ENCODE measurements around the gene MAP3K7CL. TPM values are rescaled to one million over a fixed set of nuclear protein-coding genes. Genes with fewer than 3 reads are reported as not detected.

Gene MAP3K7CL
- total RNA-seq, 1 donor from 2014 or later: 67.3 TPM

Other genes with a start within 250 kb of the MAP3K7CL start
- gene LTN1, start 137.8 kb upstream of the MAP3K7CL start, total RNA-seq: 28.9 and 31.1 TPM in 2 replicates
- 11.8 and 12.7 TPM in 2 replicates for gene RWDD2B, start 111.3 kb upstream of the MAP3K7CL start, total RNA-seq
- 25.5 and 30.3 TPM in 2 replicates for gene USP16, start 106.0 kb upstream of the MAP3K7CL start, total RNA-seq
- gene CCT8, start 57.0 kb upstream of the MAP3K7CL start, total RNA-seq: 187 and 198 TPM in 2 replicates
- gene BACH1, start 168.3 kb downstream of the MAP3K7CL start, total RNA-seq: 93.1 and 110 TPM in 2 replicates